T-helper 17 cell (primary cell): ENCODE measurements around the gene IKBKE. TPM values are rescaled to one million over a fixed set of nuclear protein-coding genes. Genes with fewer than 3 reads are reported as not detected.

Experiments used
- ATAC-seq: fragments of 150-1000 bp; cut with Tn5 transposase; 2 replicates; pipeline ENCODE4 v1.10.0; 2021; ENCODE audit warnings: mild to moderate bottlenecking, moderate library complexity
- DNase-seq, 3 donors: peaks; one replicate each; pipeline versions ENCODE4 v3.0.0 to v3.0.0-alpha.2; 2020 to 2021
- H3K9me3 ChIP-seq: one replicate; pipeline ENCODE4 v1.7.0; 2013; ENCODE audit warnings: low read length, mild to moderate bottlenecking; ENCODE audit not compliant: control insufficient read depth, poor library complexity, severe bottlenecking
- H3K27ac Mint-ChIP-seq: one replicate; pipeline ENCODE4 v1.8.0; 2022; ENCODE audit warnings: mild to moderate bottlenecking, moderate library complexity, mixed read lengths
- H3K27me3 Mint-ChIP-seq: one replicate; pipeline ENCODE4 v1.8.0; 2022; ENCODE audit warnings: mixed read lengths
- H3K36me3 Mint-ChIP-seq: one replicate; pipeline ENCODE4 v1.8.0; 2022; ENCODE audit warnings: low read depth, mixed read lengths
- H3K4me1 Mint-ChIP-seq: one replicate; pipeline ENCODE4 v1.8.0; 2022; ENCODE audit warnings: mild to moderate bottlenecking, mixed read lengths
- H3K4me3 Mint-ChIP-seq: one replicate; pipeline ENCODE4 v1.8.0; 2022; ENCODE audit warnings: mild to moderate bottlenecking, moderate library complexity, mixed read lengths
- total RNA-seq, 4 donors: library from RNA in 2 of 4; stranded (reverse) in 2 of 4; gene quantifications; one replicate each; pipeline ENCODE4 v1.2.3 and lab custom pipeline; 2022 to 2026

Gene IKBKE
- total RNA-seq (10 to 100 TPM; 48.5 to 72.5 TPM), total RNA-seq (lab: John Stamatoyannopoulos, UW) (72.3 to 77.6 reads per million in 2 donors)

DNA sequence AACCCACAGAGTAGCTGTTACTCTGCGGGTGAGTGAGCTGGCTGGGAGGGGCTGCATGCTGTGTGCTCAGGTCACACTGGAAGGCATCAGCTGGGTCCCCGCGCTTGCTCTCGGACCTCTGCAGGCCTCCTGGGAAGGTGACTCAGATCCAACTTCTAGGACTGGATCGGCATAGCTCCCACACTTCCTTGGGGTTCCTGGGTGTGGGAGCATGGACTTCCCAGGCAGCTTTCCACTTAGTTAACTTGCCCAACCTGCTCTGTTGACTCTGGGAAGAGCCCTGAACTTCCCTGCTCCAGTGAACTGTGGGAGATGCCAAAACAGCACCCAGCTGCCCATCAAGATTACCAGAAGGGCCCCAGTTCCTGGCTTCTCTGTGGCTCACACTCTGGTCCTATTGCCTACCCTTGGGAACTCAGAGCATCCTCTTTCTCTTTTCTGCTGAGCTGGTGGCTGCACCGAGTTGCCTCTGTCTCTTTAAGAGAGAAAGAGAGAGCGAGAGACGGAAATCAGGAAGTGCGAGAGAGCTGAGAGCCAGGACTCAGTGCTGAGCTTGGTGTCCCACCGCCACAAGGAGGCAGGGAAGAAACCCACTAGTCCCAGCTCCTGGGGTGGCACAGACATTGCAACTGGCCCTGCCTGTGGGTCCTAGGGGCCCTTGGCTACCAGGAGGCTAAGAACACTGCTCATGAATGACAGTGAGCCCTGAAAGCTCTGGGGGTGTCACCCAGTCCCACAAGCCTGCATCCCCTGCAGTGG, at the start of gene IKBKE:
TSS of gene IKBKE (plus strand) at position 544 of the 759 bp plus-strand sequence. CDS start 2,752 bp downstream, outside the sequence.
- Mint-ChIP-seq H3K4me3 (peak within 1 kb of the TSS; percentile 99), H3K27me3 (no peaks in the 10 kb centered on the region), H3K4me1 (peaks cover 64% of the 10 kb centered on the region), H3K36me3 (peaks cover 7% of the 10 kb centered on the region), H3K27ac (peak within 1 kb of the TSS; percentile 98)
- H3K9me3 ChIP-seq = no peaks in the 10 kb centered on the region
- peak in 1 of 3 donors; percentile 29 for DNase-seq
- ATAC-seq = peak; percentile 73

DNA sequence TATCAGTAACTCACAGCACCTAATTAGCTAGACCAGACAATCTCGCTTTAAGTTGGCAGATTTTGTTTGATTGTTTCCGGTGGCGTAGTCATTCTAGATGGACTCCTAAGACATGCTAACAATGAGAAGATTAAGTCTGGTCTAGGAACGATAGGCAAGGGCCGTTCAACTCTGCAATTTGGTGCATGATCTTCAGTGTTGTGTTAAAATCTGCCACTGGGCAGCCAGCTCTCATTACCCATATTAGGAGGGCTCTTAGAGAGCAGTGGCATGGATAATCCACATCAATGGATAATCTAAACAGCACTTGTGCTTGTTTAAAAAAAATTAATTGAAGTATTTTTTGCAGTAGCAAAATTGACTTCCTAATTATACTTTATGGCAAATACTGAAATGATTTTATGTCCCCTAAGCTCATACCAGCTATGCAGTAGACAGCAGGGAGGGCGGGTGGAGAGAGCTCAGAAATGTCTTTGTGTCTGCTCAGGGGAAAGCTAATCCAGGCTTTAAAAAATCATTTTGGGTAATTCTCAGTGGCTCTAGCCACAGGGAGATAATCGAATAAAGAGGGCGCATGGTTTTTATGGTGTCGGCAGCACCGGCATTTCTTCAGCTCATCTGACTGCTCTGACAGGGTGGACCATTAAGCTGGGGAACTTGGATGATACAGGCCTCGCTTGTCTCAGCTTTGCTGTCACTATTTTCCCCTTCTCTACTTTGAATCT, 48.5 kb upstream of the IKBKE start:
- Mint-ChIP-seq H3K27ac (no peak overlapping the region), H3K27me3 (no peaks in the 10 kb centered on the region), H3K4me3 (no peak overlapping the region), H3K4me1 (peaks cover 3% of the 10 kb centered on the region), H3K36me3 (peaks cover 12% of the 10 kb centered on the region)
- ATAC-seq = no peak
- no peaks in the 10 kb centered on the region for H3K9me3 ChIP-seq
- no peak for DNase-seq

GRCh38 chr1:206422525-206422924, 47.8 kb upstream of the IKBKE start:
- Mint-ChIP-seq H3K27ac (peak overlapping the region; percentile 39), H3K27me3 (no peaks in the 10 kb centered on the region), H3K4me3 (no peak overlapping the region), H3K4me1 (peaks cover 3% of the 10 kb centered on the region), H3K36me3 (peaks cover 13% of the 10 kb centered on the region)
- DNase-seq (no peak), ATAC-seq (no peak)
- no peaks in the 10 kb centered on the region for H3K9me3 ChIP-seq

GRCh38 chr1:206427291-206427690, 43.0 kb upstream of the IKBKE start:
- H3K4me1 Mint-ChIP-seq = peaks cover 3% of the 10 kb centered on the region
- ATAC-seq = no peak
- H3K9me3 ChIP-seq = no peaks in the 10 kb centered on the region
- DNase-seq = no peak
- H3K36me3 Mint-ChIP-seq = peaks cover 23% of the 10 kb centered on the region
- H3K27ac Mint-ChIP-seq = no peak overlapping the region
- H3K27me3 Mint-ChIP-seq = no peaks in the 10 kb centered on the region
- H3K4me3 Mint-ChIP-seq = no peak overlapping the region

DNA sequence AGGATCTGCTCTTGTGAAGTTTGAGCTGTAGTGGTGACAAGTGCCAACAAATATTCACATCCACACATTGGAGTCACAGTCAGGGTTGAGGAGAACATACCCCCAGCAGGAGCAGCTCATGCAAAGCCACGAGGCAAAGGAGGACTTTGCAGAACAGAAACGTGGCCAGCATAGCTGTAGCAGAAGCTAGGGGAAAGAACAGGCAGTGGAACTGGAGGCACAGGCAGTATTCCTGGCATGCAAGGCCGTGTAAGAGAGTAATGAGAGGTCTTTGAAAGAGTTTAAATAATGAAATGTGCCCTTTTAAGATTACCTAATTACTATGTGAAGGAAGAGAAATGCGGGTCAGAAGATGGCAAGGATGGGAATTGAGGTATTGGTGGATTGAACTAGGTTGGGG, 40.9 kb upstream of the IKBKE start:
- ATAC-seq = no peak
- Mint-ChIP-seq H3K36me3 (peaks cover 18% of the 10 kb centered on the region), H3K4me1 (peaks cover 3% of the 10 kb centered on the region), H3K27ac (no peak overlapping the region), H3K4me3 (no peak overlapping the region), H3K27me3 (no peaks in the 10 kb centered on the region)
- DNase-seq = no peak
- H3K9me3 ChIP-seq = no peaks in the 10 kb centered on the region

DNA sequence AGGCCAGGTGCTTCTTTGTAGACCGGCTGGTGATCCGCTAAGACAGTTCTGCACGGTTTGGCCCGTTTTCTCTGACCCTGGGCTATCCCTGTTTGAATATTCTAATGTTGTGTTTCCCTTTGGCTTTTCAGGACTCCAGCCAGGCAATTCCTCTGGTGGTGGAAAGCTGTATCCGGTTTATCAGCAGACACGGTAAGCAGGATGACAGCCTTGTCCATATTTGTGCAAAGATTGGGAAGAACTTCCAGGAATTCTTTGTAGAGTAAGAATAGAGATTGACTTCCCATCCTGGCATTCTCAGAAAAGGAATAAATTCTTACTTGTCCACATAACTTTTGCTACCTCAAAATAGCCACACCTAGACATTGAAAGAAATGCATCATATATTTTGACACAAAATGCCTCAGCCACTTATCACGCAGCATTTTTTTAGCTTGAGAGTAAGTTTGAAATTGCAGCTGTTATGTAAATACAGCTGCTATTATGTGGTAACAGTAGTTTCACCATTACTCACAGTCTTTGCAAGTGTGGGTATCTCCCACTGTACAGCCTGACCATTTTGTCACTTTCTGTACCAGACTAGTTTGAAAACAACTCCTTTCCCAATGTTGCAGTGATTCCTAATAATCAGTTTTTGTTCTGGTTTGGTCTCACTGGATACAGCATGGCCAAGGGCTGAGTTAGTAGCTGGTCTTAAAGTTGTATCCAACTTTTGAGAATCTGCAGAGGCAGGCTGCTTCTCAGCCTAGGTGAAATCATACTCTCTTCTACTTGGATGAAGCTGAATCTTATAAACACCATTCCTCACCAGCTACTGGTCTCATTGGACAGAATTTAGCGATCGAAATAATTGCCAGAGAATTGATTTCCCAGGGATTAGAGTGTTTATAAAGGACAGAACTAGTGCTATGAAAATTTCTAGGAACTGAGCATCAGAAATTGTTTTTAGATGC, 40.0 kb upstream of the IKBKE start:
- H3K9me3 ChIP-seq = no peaks in the 10 kb centered on the region
- H3K36me3 Mint-ChIP-seq = peaks cover 18% of the 10 kb centered on the region
- DNase-seq = no peak
- peaks cover 3% of the 10 kb centered on the region for H3K4me1 Mint-ChIP-seq
- no peak for ATAC-seq
- H3K27me3 Mint-ChIP-seq = no peaks in the 10 kb centered on the region
- H3K4me3 Mint-ChIP-seq = no peak overlapping the region
- no peak overlapping the region for H3K27ac Mint-ChIP-seq

DNA sequence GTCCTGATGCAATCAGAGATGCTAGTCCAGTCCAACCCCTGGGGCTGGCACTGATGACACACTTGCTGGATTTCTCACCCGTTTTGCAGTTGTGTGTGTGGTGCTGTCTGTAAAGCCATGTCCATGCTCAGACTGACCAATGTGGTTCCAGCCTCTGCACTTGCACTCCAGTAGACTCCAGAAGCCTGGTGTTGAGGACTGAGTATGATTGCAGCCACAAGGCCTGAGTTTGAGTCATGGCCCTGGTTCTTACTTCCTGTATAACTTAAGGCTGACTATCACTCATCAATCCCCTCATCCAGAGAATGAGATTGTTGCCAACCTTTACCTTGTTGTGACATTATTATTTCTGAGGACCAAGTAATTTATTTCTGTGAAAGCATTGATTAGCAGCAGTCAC, 34.8 kb upstream of the IKBKE start:
- no peak for DNase-seq
- Mint-ChIP-seq H3K4me3 (no peak overlapping the region), H3K27ac (no peak overlapping the region), H3K36me3 (peaks cover 7% of the 10 kb centered on the region), H3K27me3 (no peaks in the 10 kb centered on the region), H3K4me1 (peaks cover 2% of the 10 kb centered on the region)
- ATAC-seq = no peak
- no peaks in the 10 kb centered on the region for H3K9me3 ChIP-seq

- no peak for DNase-seq
- no peak for ATAC-seq
- Mint-ChIP-seq H3K4me1 (peaks cover 2% of the 10 kb centered on the region), H3K36me3 (peaks cover 6% of the 10 kb centered on the region), H3K4me3 (no peak overlapping the region), H3K27me3 (no peaks in the 10 kb centered on the region), H3K27ac (no peak overlapping the region)
- H3K9me3 ChIP-seq = no peaks in the 10 kb centered on the region
Observed at GRCh38 chr1:206438554-206438953, 31.7 kb upstream of the IKBKE start.

DNA sequence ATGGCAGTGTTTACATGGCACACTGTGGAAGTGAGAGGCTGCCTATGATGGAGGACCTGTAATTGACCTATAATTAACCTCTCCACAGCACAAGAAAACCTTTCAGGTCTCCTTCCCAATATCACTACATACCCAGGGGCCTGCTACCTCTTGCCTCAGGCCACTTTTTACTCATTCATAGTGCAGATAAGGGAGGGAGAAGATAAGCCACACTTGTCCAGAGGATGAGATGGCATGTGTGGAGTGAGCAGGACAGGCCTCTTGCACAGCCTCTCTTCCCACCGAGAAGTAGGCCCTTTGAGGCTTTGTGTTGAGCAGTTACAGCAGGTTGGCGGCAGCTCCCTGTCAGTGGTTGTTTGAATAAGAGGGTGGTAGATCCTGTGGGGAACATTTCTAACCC, 31.1 kb upstream of the IKBKE start:
- H3K9me3 ChIP-seq = no peaks in the 10 kb centered on the region
- Mint-ChIP-seq H3K27ac (no peak overlapping the region), H3K4me3 (no peak overlapping the region), H3K4me1 (peaks cover 2% of the 10 kb centered on the region), H3K36me3 (peaks cover 6% of the 10 kb centered on the region), H3K27me3 (no peaks in the 10 kb centered on the region)
- no peak for DNase-seq
- no peak for ATAC-seq

DNA sequence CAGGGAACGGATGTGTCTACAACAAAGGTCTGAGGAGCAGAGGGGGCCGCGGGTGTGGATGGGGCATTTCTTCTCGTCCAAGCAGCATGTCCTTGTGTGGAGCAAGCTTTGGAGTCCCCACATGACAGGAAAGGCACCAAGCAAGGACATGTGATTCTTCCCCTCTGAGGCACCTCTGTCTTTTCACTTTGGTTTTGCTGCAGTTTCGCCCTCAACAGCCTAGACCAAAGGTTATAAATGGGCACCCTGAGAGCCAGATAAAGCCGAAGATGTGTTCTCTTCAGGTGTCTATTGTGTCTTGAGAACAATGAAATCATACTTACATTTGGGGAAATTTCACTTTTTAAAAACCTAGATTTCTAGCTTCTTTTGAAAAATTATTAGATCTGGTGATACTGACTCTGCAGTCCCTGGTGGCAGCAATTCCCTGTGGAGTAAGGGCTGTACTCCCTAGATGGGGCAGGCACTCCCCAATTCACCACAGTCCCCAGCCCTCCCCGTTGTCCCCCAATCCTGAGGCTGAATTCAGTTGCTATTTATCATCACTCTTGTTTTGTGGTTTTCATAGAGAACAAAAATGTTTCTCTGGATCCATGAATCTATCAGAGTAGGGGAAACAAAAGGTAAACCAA, 28.8 kb upstream of the IKBKE start:
- ATAC-seq (no peak), DNase-seq (no peak)
- H3K4me3 Mint-ChIP-seq = no peak overlapping the region
- H3K27me3 Mint-ChIP-seq = no peaks in the 10 kb centered on the region
- H3K9me3 ChIP-seq = no peaks in the 10 kb centered on the region
- H3K36me3 Mint-ChIP-seq = peaks cover 6% of the 10 kb centered on the region
- peaks cover 2% of the 10 kb centered on the region for H3K4me1 Mint-ChIP-seq
- no peak overlapping the region for H3K27ac Mint-ChIP-seq

- ATAC-seq = no peak
- Mint-ChIP-seq H3K36me3 (peaks cover 7% of the 10 kb centered on the region), H3K4me1 (peaks cover 2% of the 10 kb centered on the region), H3K27me3 (no peaks in the 10 kb centered on the region), H3K4me3 (no peak overlapping the region), H3K27ac (no peak overlapping the region)
- H3K9me3 ChIP-seq = no peaks in the 10 kb centered on the region
- DNase-seq = no peak
Observed at GRCh38 chr1:206442101-206442500, 28.2 kb upstream of the IKBKE start.

DNA sequence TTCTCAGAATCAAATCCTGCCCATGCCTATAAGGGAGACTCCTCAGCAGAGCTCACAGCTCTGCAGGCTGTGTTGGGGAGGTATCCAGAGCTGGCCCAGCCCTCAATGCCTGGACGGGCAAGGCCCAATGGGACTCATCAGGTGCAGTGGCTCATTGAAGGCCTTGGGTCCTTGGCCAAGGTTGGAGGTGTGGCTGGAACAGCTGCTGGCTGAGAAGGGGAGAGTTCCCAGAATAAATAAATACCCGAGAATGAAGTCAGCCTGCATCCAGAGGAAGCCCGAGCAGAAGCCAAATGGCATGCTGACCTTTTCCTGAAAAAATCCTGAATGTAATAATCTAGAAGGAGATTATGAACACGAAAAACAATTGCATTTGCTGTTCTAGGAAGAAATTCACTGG, 25.2 kb upstream of the IKBKE start:
- H3K27ac Mint-ChIP-seq = no peak overlapping the region
- no peaks in the 10 kb centered on the region for H3K9me3 ChIP-seq
- H3K4me3 Mint-ChIP-seq = no peak overlapping the region
- DNase-seq (no peak), ATAC-seq (no peak)
- H3K4me1 Mint-ChIP-seq = peaks cover 4% of the 10 kb centered on the region
- H3K36me3 Mint-ChIP-seq = peaks cover 8% of the 10 kb centered on the region
- H3K27me3 Mint-ChIP-seq = no peaks in the 10 kb centered on the region
